HL-60 (cell line): ENCODE data around the gene PDE4B.

Experiments
- DNase-seq, 2 experiments: peaks; one replicate each; pipeline ENCODE4 v3.0.0-alpha.2; 2010 to 2020; ENCODE audit warnings: low read depth in 1 of 2, low spot score in 1 of 2
- H3K27ac ChIP-seq: fragments of 250-450 bp; sonication (Bioruptor Pico); replicated peaks from 2 replicates; pipeline ENCODE4 v1.5.1; 2020; ENCODE audit warnings: mild to moderate bottlenecking, moderate library complexity
- H3K27me3 ChIP-seq: fragments of 250-450 bp; sonication (Bioruptor Pico); 2 replicates; pipeline ENCODE4 v1.5.1; 2021; ENCODE audit warnings: mild to moderate bottlenecking, moderate library complexity; ENCODE audit not compliant: insufficient read depth, poor library complexity, severe bottlenecking
- H3K4me3 ChIP-seq: replicated peaks from 2 replicates; pipeline ENCODE4 v1.5.1; 2011; ENCODE audit warnings: mild to moderate bottlenecking, control low read depth, low read length; ENCODE audit not compliant: insufficient read depth
- CTCF ChIP-seq: IDR thresholded peaks from one replicate; pipeline ENCODE4 v1.5.1; 2011; ENCODE audit warnings: low read length, control low read depth, inconsistent platforms; ENCODE audit not compliant: insufficient read depth
- GABPA ChIP-seq: IDR thresholded peaks from 2 replicates; pipeline ENCODE4 v1.6.1; 2012; ENCODE audit warnings: low read depth
- POLR2AphosphoS5 ChIP-seq: IDR thresholded peaks from 2 replicates; pipeline ENCODE4 v1.6.1; 2012; ENCODE audit warnings: low read depth
- REST ChIP-seq: IDR thresholded peaks from 2 replicates; pipeline ENCODE4 v1.6.1; 2012; ENCODE audit warnings: low read depth; ENCODE audit not compliant: insufficient replicate concordance
- SPI1 ChIP-seq: IDR thresholded peaks from 2 replicates; pipeline ENCODE4 v1.6.1; 2012; ENCODE audit warnings: low read depth, mild to moderate bottlenecking, borderline replicate concordance

PDE4B gene

GRCh38 chr1:65880611-65881010 is 87.9 kb downstream of the PDE4B start:
- Histone ChIP-seq H3K27me3 (no peaks in the 10 kb centered on the region), H3K4me3 (no peak overlapping the region), H3K27ac (no peak overlapping the region)
- no peak for DNase-seq
- no peak for TF ChIP-seq SPI1

- Histone ChIP-seq H3K27me3 (no peaks in the 10 kb centered on the region), H3K4me3 (no peak overlapping the region), H3K27ac (no peak overlapping the region)
- no peak for TF ChIP-seq REST
- no peak for TF ChIP-seq GABPA
- no peak for TF ChIP-seq POLR2AphosphoS5
- TF ChIP-seq CTCF: no peak
- no peak for TF ChIP-seq SPI1
- no peak for DNase-seq
Measured at GRCh38 chr1:65881067-65881594, 88.4 kb downstream of the PDE4B start.

GRCh38 chr1:65882076-65882475 is 89.4 kb downstream of the PDE4B start:
- Histone ChIP-seq H3K27me3 (no peaks in the 10 kb centered on the region), H3K27ac (no peak overlapping the region), H3K4me3 (no peak overlapping the region)
- TF ChIP-seq REST (no peak), SPI1 (no peak), POLR2AphosphoS5 (no peak), GABPA (no peak), CTCF (no peak)
- DNase-seq: no peak

- TF ChIP-seq GABPA (no peak), SPI1 (no peak), REST (no peak), POLR2AphosphoS5 (no peak), CTCF (no peak)
- no peaks in the 10 kb centered on the region for H3K27me3 ChIP-seq
- no peak for DNase-seq
- H3K4me3 ChIP-seq: no peak overlapping the region
- no peak overlapping the region for H3K27ac ChIP-seq
Measured at GRCh38 chr1:65889441-65889840, 96.7 kb downstream of the PDE4B start.
